ENCODE data around the gene FAM110D.

FAM110D gene

DNA sequence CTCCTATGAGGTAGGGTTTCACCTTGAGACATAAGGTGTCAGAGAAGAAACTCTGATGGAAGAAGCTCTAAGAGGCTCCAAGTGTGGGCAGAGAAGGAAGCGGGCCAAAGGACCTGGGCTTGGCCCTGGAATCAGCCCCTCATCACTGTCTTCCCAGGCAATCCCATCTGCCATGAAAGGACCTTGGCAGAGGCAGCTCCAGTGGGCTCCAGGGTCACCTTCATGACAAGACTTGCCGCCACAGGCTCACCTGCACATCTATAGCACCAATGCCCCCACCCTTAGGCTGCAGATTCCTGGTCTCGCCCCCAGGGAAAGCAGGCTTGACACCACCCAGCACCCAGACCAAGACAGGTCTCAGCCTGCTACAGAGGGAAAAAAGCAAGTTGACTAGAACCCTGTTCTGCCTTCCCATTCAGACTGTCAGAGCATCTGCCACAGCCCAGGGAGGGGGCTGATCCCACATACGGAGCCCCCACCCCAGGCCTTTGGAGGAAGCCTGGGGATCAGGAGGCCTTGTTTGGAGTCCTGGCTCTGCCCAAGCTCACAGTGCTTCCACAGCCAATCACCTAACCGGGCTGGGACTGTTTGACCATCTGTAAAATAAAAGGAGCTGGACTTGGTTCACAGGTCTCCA lies 490 bp upstream of the FAM110D start:
- TF ChIP-seq, protein P1, sequence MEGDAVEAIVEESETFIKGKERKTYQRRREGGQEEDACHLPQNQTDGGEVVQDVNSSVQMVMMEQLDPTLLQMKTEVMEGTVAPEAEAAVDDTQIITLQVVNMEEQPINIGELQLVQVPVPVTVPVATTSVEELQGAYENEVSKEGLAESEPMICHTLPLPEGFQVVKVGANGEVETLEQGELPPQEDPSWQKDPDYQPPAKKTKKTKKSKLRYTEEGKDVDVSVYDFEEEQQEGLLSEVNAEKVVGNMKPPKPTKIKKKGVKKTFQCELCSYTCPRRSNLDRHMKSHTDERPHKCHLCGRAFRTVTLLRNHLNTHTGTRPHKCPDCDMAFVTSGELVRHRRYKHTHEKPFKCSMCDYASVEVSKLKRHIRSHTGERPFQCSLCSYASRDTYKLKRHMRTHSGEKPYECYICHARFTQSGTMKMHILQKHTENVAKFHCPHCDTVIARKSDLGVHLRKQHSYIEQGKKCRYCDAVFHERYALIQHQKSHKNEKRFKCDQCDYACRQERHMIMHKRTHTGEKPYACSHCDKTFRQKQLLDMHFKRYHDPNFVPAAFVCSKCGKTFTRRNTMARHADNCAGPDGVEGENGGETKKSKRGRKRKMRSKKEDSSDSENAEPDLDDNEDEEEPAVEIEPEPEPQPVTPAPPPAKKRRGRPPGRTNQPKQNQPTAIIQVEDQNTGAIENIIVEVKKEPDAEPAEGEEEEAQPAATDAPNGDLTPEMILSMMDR (IDR thresholded peaks at IDR 0.05), result no peak
- TF ChIP-seq ZFX (IDR thresholded peaks at IDR 0.05; ENCODE audit: borderline replicate concordance), result no peak
- H3K27ac ChIP-seq, result no peak overlapping the region

DNA sequence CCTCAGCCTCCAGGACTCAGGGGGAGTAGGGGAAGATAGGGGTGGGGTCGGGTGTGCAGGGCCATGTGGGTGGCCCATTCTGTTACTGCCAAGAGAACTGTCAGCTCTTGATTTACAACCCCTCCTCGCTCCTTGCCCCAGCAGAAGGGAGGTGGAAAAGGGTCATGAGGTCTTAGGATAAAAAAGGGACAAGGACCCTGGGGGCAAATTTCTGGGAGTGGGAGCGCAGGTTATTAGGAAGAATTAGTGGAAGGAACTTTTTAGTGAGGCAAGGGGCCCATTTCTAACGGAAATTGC lies 812 bp downstream of the FAM110D start:
- H3K27ac ChIP-seq, result no peak overlapping the region
- no peak for TF ChIP-seq ZFX (IDR thresholded peaks at IDR 0.05; ENCODE audit: borderline replicate concordance)
- TF ChIP-seq, protein P1 (IDR thresholded peaks at IDR 0.05), result no peak

DNA sequence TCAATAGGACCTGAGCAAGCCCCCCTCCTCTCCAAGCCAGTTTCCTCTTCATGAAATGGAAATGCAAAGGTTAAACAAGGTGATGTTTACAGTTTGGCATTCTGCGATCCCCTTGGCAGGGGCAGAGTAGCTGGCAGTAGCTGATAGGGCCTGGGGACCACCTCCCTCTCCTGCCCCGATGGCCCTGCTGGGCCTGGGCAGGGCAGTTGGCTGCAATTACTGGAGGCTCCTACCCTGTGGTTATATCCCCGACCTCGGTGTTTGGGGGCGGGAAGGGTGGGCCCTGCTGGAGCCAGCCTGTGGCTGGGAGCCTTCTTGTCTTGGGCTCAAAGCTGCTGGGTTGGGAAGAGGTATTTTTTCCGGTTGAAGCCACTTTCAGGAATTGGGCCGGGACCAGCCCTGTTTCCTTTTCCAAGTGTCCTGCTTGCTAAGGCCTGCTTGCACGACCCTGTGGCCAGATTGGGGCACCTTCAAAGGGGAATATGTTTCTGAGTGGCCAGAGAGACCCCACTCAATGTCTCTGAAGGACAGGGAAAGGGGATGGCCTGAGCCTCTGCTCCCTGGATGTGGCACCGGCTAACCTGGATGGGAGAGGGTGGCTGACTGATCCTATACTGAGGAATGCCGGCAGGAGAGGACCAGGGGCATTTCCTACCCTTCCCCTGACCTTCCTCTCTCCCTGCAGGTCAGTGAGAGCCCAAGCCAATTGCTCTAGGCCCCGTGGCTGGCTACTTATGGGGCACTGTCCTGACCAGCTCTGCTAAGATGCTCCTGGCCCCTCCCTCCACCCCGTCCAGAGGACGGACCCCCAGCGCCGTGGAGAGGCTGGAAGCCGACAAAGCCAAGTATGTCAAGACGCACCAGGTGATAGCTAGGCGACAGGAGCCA lies 1.9 kb downstream of the FAM110D start:
- H3K27ac ChIP-seq, result no peak overlapping the region
- TF ChIP-seq ZFX (IDR thresholded peaks at IDR 0.05; ENCODE audit: borderline replicate concordance), result no peak
- TF ChIP-seq, protein P1 (IDR thresholded peaks at IDR 0.05), result no peak

DNA sequence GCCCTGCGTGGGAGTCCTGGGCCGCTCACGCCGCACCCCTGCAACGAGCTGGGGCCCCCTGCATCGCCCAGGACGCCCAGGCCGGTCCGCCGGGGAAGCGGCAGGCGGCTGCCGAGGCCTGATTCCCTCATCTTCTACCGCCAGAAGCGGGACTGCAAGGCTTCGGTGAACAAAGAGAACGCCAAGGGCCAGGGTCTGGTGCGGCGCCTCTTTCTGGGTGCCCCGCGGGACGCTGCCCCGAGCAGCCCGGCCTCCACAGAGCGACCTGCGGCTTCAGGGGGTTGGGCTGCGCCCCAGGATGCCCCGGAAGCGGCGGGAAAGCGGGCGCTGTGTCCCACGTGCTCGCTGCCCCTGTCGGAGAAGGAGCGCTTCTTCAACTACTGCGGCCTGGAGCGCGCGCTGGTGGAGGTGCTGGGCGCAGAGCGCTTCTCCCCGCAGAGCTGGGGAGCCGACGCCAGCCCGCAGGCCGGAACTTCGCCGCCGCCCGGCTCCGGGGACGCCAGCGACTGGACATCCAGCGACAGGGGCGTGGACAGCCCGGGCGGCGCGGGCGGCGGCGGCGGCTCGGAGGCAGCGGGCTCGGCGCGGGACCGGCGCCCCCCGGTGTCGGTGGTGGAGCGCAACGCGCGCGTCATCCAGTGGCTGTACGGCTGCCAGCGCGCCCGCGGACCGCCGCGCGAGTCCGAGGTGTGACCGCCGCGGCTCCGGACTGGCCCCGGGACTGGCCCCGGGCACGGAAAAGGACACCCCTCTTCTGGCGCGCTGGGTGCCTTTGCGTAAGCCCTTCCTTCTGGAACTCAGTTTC lies 2.7 kb downstream of the FAM110D start:
- no peak for TF ChIP-seq ZFX (IDR thresholded peaks at IDR 0.05; ENCODE audit: borderline replicate concordance)
- TF ChIP-seq, protein P1 (IDR thresholded peaks at IDR 0.05), result peak; percentile 74
- 0 out of 2 replicates have a peak overlapping the region, but pooled peaks have one; percentile 12 for H3K27ac ChIP-seq

DNA sequence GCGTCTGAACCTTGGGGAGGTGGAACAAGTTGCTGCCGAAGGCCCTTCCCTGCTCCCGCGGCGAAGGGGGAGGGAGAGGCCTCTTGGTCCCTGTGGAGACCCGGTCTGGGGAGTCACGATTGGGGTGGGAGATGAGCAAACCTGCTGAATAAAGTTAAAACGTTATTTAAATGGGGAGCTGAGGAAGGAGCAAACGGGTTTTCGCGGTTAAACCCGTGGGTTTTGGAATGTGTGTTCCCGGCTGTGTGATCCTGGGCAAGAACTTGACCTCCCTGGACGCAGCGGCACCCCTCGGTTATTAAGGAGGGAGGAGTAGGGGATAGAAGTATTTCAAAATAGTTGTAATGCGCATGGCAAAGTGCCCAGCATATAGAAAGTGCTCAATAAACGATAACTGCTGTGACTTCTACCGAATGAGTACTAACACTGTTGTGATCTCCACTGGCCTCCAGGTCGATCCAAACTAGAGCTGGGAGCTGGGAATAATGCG lies 3.4 kb downstream of the FAM110D start:
- H3K27ac ChIP-seq, result 0 out of 2 replicates have a peak overlapping the region, but pooled peaks have one; percentile 12
- TF ChIP-seq, protein P1 (IDR thresholded peaks at IDR 0.05), result no peak
- no peak for TF ChIP-seq ZFX (IDR thresholded peaks at IDR 0.05; ENCODE audit: borderline replicate concordance)

DNA sequence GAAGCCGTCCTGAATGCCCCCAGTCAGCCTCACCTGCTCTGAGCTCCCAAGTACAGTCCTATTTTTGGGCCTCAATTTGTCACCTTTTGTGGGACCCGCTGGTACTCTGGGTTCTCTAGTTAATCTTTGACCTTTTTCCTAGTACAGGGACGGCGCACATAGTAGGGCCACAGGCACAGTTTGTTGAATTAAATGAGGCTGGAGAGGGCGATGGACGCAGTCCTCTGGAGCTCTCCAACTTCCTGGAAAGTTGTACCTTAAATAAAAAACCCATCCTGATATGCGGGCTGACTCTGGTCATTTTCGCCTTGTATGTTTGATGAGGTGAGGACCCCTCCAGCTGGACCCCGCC lies 4.8 kb downstream of the FAM110D start:
- no peak for TF ChIP-seq ZFX (IDR thresholded peaks at IDR 0.05; ENCODE audit: borderline replicate concordance)
- TF ChIP-seq, protein P1 (IDR thresholded peaks at IDR 0.05), result no peak
- no peak overlapping the region for H3K27ac ChIP-seq
